Activated CD8-positive, alpha-beta T cell treated with anti-CD3 and anti-CD28 coated beads for 36 hours (primary cell): Measurements from ENCODE around the gene ADAM11. TPM values are rescaled to one million over a fixed set of nuclear protein-coding genes. Genes with fewer than 3 reads are reported as not detected.

Experiments used
- ATAC-seq: fragments of 200-7000 bp; cut with Tn5 transposase; one replicate; pipeline ENCODE4 v1.10.0; 2021; ENCODE audit warnings: mild to moderate bottlenecking, moderate library complexity
- CTCF ChIA-PET: fragments of 350-600 bp; sonication (Branson Sonifier 250); formaldehyde crosslinking; loops from one replicate; lab custom pipeline; 2021; ENCODE audit warnings: antibody characterized with exemption; lab: Charles Lee
- POLR2A ChIA-PET: fragments of 350-600 bp; sonication (Branson Sonifier 250); formaldehyde crosslinking; loops from one replicate; lab custom pipeline; 2021; ENCODE audit warnings: antibody characterized with exemption; lab: Charles Lee
- DNase-seq: peaks from one replicate; pipeline ENCODE4 v3.0.0-alpha.2; 2020
- H3K27ac Mint-ChIP-seq: one replicate; pipeline ENCODE4 v1.8.0; 2021; ENCODE audit warnings: mild to moderate bottlenecking, mixed read lengths
- H3K27me3 Mint-ChIP-seq: one replicate; pipeline ENCODE4 v1.8.0; 2021; ENCODE audit warnings: mixed read lengths
- H3K36me3 Mint-ChIP-seq: one replicate; pipeline ENCODE4 v1.8.0; 2021; ENCODE audit warnings: low read depth, mixed read lengths
- H3K4me1 Mint-ChIP-seq: one replicate; pipeline ENCODE4 v1.8.0; 2021; ENCODE audit warnings: low read depth, mixed read lengths
- H3K4me3 Mint-ChIP-seq: one replicate; pipeline ENCODE4 v1.8.0; 2021; ENCODE audit warnings: mild to moderate bottlenecking, moderate library complexity, mixed read lengths
- H3K9me3 Mint-ChIP-seq: one replicate; pipeline ENCODE4 v1.8.0; 2021; ENCODE audit warnings: mixed read lengths
- intact Hi-C: fragments of 100-400 bp; cut with micrococcal nuclease; formaldehyde crosslinking; loops from one replicate; pipeline ENCODE4 v1.10.0; 2022
- total RNA-seq, 2 experiments: library from RNA; stranded (reverse); gene quantifications; one replicate each; pipeline ENCODE4 v1.2.3, GENCODE V29; 2021
- TF ChIP-seq, protein P1 (sequence below): fragments of 200-600 bp; IDR thresholded peaks from one replicate; pipeline ENCODE4 v1.8.0; 2022; ENCODE audit warnings: antibody characterized with exemption, mild to moderate bottlenecking

ADAM11 gene
- total RNA-seq, 2 experiments from 2014 or later = 0.07 to 0.27 TPM

DNA sequence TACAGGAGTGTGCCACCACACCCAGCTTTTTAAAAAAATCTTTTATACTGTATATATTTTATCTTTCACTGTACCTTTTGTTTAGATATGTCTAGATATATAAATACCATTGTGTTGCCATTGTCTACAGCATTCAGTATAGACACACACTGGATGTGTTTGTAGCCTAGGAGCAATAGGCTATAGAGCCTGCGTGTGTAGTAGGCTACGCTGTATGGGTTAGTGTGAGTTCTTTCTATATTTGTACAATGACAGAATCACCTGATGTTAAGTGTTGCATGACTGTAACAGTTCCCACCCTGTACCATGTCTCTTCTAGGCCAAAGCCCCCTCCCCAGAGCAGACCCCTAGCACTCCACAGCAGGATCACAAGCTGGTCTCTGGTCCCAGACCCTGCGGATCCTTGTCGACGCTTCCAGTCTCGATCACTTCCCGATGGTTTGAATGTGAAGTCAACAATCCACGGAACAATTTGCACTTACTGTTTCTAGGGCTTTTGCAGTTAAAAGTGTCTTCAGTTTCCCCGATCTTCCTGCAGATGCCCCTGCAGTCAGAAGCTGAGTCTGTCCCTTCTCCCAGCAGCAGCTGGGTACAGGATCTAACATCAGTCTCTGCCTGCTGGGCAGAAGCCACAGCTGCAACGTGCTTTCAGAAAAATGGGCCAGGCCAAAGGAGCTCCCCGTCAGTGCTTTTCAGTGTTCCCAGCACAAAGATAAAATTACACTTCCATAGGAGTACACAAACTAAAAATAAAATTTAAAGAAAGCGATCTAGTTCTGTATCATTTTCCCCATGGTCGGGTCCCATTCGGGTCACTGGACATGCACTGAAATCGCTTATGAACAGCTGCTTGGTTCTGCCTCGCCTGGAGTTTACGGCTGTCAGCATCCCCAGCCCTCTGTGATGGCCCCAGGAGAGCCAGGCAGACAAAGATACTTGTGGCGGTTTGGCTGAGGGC is 35.4 kb downstream of the ADAM11 start:
- H3K27ac Mint-ChIP-seq = no peak overlapping the region
- intact Hi-C loops = no loop called here
- ATAC-seq (no peak), DNase-seq (no peak)
- TF ChIP-seq, protein P1, sequence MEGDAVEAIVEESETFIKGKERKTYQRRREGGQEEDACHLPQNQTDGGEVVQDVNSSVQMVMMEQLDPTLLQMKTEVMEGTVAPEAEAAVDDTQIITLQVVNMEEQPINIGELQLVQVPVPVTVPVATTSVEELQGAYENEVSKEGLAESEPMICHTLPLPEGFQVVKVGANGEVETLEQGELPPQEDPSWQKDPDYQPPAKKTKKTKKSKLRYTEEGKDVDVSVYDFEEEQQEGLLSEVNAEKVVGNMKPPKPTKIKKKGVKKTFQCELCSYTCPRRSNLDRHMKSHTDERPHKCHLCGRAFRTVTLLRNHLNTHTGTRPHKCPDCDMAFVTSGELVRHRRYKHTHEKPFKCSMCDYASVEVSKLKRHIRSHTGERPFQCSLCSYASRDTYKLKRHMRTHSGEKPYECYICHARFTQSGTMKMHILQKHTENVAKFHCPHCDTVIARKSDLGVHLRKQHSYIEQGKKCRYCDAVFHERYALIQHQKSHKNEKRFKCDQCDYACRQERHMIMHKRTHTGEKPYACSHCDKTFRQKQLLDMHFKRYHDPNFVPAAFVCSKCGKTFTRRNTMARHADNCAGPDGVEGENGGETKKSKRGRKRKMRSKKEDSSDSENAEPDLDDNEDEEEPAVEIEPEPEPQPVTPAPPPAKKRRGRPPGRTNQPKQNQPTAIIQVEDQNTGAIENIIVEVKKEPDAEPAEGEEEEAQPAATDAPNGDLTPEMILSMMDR = no peak
- H3K9me3 Mint-ChIP-seq = no peaks in the 10 kb centered on the region
- POLR2A ChIA-PET = no interaction called here
- no peak overlapping the region for H3K4me3 Mint-ChIP-seq
- peaks cover 4% of the 10 kb centered on the region for H3K4me1 Mint-ChIP-seq
- no peaks in the 10 kb centered on the region for H3K27me3 Mint-ChIP-seq
- no peaks in the 10 kb centered on the region for H3K36me3 Mint-ChIP-seq
- CTCF ChIA-PET = interaction anchor here (0.7 to 1.4 kb wide), 4 partner anchors 14 to 126 kb away, joined by 3 to 4 read pairs (median 3); no protein-coding TSS in a partner anchor

DNA sequence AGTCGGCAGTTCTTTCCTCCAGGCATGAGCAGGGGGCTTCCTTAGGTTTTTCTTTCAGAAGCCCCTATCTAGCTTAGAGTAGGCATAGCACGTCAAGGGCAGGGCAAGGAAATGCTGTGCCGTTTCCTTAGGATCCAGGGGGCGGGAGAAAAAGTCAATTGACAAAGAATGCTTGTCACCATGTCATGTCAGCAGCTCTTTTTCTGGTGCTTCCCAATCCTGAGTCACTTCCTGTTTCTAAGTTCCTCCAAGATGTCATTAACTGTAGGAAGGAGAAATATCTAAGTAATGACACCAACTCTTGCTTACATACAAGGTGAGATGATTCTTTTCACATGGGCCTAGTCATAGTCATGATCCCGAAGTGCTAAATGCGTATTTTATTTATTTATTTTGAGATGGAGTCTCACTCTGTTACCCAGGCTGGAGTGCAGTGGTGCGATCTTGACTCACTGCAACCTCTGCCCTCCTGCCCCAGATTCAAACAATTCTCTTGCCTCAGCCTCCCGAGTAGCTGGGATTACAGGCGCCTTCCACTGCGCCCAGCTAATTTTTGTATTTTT is 36.1 kb downstream of the ADAM11 start:
- intact Hi-C loops = no loop called here
- H3K9me3 Mint-ChIP-seq = no peaks in the 10 kb centered on the region
- no peak overlapping the region for H3K27ac Mint-ChIP-seq
- TF ChIP-seq, protein P1 = no peak
- no peaks in the 10 kb centered on the region for H3K27me3 Mint-ChIP-seq
- ChIA-PET POLR2A (no interaction called here), CTCF (interaction anchor here (0.7 to 1.4 kb wide), 3 partner anchors 19 to 125 kb away, joined by 3 to 4 read pairs (median 3); no protein-coding TSS in a partner anchor)
- no peaks in the 10 kb centered on the region for H3K36me3 Mint-ChIP-seq
- H3K4me3 Mint-ChIP-seq = no peak overlapping the region
- H3K4me1 Mint-ChIP-seq = peaks cover 4% of the 10 kb centered on the region
- no peak for DNase-seq
- peak; percentile 24 for ATAC-seq

DNA sequence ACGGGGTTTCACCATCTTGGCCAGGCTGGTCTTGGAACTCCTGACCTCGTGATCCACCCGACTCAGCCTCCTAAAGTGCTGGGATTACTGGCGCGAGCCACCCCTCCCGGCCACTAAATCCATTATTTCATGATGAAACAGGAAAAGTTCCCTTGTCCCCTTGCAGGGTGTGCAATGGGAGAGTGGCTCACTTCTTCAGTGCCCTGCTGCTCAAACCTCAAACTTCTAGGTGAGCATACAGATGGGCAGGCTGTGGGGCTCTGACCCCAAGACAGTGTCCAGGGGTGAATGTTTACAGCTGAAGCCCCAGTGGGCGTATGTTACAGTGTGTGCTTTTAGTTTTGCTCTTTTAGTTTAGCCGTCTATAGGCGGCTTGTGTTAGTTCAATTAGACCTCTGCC is 36.6 kb downstream of the ADAM11 start:
- CTCF ChIA-PET = interaction anchor here (1.4 kb wide), 1 partner anchor 20 kb away, joined by 4 read pairs; no protein-coding TSS in a partner anchor
- intact Hi-C loops = no loop called here
- POLR2A ChIA-PET = no interaction called here
- H3K36me3 Mint-ChIP-seq = no peaks in the 10 kb centered on the region
- ATAC-seq (no peak), DNase-seq (no peak)
- TF ChIP-seq, protein P1 = no peak
- no peaks in the 10 kb centered on the region for H3K9me3 Mint-ChIP-seq
- H3K4me3 Mint-ChIP-seq = no peak overlapping the region
- H3K4me1 Mint-ChIP-seq = peaks cover 4% of the 10 kb centered on the region
- no peak overlapping the region for H3K27ac Mint-ChIP-seq
- H3K27me3 Mint-ChIP-seq = no peaks in the 10 kb centered on the region

DNA sequence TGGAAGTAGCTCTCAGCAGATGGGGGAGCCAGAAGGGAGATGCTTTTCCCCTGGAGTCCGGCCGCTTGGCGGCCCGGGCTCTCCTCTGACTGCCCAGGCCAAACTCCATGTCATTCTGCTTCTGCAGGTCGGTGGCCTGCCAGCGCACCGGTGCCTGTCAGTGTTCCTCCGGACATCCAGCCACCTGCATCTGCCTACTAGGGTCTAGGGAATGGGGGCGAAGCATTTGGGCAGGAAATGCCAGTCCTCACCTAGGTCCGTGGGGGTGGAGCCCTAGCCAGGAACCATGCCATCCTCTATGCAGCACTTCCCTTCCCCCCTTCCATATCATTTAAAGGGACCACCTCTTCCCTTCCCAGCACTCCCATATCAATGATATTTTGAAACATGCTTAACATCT is 37.1 kb downstream of the ADAM11 start:
- H3K4me1 Mint-ChIP-seq = peaks cover 4% of the 10 kb centered on the region
- intact Hi-C loops = no loop called here
- TF ChIP-seq, protein P1 = no peak
- ATAC-seq (no peak), DNase-seq (no peak)
- CTCF ChIA-PET = no interaction called here
- H3K27me3 Mint-ChIP-seq = no peaks in the 10 kb centered on the region
- H3K4me3 Mint-ChIP-seq = no peak overlapping the region
- no peaks in the 10 kb centered on the region for H3K9me3 Mint-ChIP-seq
- no peak overlapping the region for H3K27ac Mint-ChIP-seq
- POLR2A ChIA-PET = no interaction called here
- H3K36me3 Mint-ChIP-seq = no peaks in the 10 kb centered on the region

DNA sequence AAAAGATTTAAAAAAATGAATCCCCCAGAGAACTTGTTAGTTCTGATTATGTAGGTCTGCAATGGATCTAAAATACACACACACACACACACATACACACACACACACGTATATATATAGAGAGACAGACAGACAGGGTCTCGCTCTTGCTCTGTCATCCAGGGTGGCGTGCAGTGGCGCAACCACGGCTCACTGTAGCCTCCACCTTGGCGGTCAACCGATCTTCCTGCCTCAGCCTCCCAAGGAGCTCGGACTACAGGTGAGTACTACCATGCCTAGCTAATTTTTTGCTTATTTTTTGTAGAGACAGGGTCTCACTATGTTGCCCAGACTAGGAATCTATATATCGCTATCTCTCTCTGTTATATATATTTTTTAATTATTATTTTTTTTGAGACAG is 37.9 kb downstream of the ADAM11 start:
- no peak overlapping the region for H3K27ac Mint-ChIP-seq
- no peak for ATAC-seq
- no peaks in the 10 kb centered on the region for H3K27me3 Mint-ChIP-seq
- TF ChIP-seq, protein P1 = no peak
- intact Hi-C loops = no loop called here
- no peak for DNase-seq
- H3K4me1 Mint-ChIP-seq = peaks cover 4% of the 10 kb centered on the region
- POLR2A ChIA-PET = interaction anchor here (1.2 kb wide), 1 partner anchor 12 kb away, joined by 3 read pairs; no protein-coding TSS in a partner anchor
- no peak overlapping the region for H3K4me3 Mint-ChIP-seq
- no peaks in the 10 kb centered on the region for H3K36me3 Mint-ChIP-seq
- no peaks in the 10 kb centered on the region for H3K9me3 Mint-ChIP-seq
- CTCF ChIA-PET = interaction anchor here (3.0 kb wide), 1 partner anchor 18 kb away, joined by 26 read pairs; no protein-coding TSS in a partner anchor
